Measurements from ENCODE around the gene MAN1B1.
A peak's percentile ranks its signal among the peaks of the same experiment; 100 is the strongest.

The MAN1B1 gene

DNA sequence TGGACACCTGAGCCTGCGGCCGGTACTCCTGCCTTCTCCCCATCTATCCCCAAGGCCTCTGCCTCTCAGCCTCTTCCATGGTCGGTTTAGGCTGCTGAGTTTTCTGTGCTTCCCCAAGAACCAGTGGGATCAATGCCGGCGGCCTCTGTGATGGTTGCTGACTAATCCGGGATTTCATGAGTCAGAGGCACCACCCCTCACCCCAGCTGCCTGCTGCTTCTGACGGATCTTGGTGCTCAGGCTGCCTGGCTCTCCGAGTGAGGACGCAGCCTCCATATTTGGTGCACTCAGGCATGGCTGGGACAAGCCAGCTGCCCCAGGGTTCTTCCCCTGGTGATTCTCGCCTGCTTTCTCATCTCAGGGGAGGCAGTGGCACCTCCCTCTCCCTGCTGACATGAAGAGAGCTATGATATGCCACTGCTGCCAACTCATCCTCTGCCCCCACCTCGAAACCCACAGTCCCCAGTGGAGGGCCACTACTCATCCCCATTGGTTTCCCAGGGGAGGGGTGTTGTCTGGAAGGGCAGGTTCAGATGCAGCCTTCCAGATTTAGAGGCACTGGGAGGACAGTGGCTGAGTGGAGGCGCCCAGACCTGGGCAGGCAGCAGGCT, 3.3 kb upstream of the MAN1B1 start:
- Mint-ChIP-seq H3K4me3 (no peak overlapping the region), H3K9me3 (ENCODE audit: low read depth) (no peaks in the 10 kb centered on the region), H3K27ac (no peak overlapping the region), H3K36me3 (no peaks in the 10 kb centered on the region), H3K27me3 (no peaks in the 10 kb centered on the region), H3K4me1 (ENCODE audit: low read depth) (peaks cover 29% of the 10 kb centered on the region)

DNA sequence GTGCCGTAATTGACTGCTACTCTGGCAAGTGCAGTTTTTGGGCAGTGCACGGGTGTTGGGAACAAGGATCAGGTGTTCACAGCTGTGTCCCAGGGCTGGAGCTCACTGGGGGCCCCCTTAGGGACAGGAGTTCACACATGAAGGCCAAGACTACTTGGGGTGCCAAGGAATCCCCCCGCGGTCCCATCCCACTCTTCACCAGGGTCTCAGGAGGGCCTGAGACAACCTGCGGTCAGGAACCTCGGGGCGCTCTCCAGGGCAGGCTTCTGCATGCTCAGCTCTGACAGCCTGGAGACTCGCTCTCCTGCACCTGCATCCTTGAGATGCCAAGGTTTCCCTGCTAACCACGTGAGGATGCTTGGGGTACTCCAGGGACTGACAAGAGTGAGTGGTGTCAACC, 2.3 kb upstream of the MAN1B1 start:
- H3K27ac Mint-ChIP-seq, result no peak overlapping the region
- no peaks in the 10 kb centered on the region for H3K36me3 Mint-ChIP-seq
- no peak overlapping the region for H3K4me3 Mint-ChIP-seq
- no peaks in the 10 kb centered on the region for H3K9me3 Mint-ChIP-seq (ENCODE audit: low read depth)
- H3K4me1 Mint-ChIP-seq (ENCODE audit: low read depth), result peaks cover 38% of the 10 kb centered on the region
- H3K27me3 Mint-ChIP-seq, result no peaks in the 10 kb centered on the region

DNA sequence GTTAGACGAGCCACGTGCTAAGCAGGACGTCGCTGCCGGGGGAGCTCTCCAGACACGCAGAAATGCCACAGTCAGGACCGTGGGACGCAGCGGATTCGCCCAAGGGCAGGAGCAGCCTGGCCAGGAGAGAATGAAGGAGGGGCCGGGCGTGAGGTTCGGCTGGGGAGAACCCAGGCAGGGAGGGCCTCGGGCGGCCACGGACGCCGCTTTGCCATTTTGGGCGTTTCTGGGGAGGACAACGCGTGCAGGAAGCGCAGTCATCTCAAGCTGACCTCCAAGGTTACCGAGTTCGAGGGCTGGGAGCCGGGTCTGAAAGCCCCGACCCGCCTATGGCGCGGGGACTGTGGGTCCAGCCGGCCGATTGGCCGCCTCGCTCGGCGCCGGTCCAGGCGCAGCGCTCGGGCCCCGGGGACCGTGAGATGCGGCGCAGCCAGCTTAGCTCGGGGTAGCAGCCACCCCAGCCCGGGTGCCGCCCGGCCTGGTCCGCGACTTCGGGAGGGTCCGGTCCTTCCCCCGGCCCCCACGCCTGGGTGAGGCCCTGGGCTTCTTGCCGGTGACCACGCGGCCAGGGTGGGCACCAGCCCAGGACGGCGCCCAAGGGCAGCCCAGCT, 760 bp upstream of the MAN1B1 start:
- Mint-ChIP-seq H3K27me3 (no peaks in the 10 kb centered on the region), H3K4me1 (ENCODE audit: low read depth) (peaks cover 37% of the 10 kb centered on the region), H3K4me3 (peak overlapping the region; percentile 95)

DNA sequence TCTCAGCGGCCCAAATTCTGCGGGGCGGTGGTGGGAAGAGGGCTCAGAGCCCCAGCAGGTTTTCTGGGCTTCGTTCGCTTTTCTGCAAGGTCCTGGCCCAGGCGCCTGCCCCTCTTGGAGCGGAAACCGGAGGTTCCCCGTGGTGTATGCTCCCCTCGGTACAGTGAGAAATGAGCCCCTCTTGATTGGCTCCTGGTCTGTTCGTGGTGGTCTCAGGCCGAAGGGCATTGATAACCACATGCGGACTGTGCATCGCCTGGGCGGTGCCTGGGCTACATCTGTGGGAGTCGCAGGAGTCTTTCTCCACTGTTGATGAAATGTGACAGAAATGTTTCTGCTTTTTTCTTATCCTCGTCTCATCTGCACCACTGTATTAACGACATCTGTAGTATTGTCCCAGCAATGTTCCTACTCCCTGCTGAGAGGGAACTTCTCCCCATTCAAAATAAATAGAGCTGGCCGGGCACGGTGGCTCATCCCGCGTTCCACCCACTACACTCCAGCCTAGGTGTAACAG, 682 bp downstream of the MAN1B1 start:
- peaks cover 39% of the 10 kb centered on the region for H3K4me1 Mint-ChIP-seq (ENCODE audit: low read depth)
- H3K36me3 Mint-ChIP-seq, result no peaks in the 10 kb centered on the region
- H3K27me3 Mint-ChIP-seq, result no peaks in the 10 kb centered on the region
- peak overlapping the region; percentile 90 for H3K4me3 Mint-ChIP-seq
- peak overlapping the region; percentile 83 for H3K27ac Mint-ChIP-seq
- H3K9me3 Mint-ChIP-seq (ENCODE audit: low read depth), result no peaks in the 10 kb centered on the region

More for the DNA sequence above, 760 bp upstream of the MAN1B1 start:
- Mint-ChIP-seq H3K9me3 (ENCODE audit: low read depth) (no peaks in the 10 kb centered on the region), H3K36me3 (no peaks in the 10 kb centered on the region), H3K27ac (peak overlapping the region; percentile 98)

DNA sequence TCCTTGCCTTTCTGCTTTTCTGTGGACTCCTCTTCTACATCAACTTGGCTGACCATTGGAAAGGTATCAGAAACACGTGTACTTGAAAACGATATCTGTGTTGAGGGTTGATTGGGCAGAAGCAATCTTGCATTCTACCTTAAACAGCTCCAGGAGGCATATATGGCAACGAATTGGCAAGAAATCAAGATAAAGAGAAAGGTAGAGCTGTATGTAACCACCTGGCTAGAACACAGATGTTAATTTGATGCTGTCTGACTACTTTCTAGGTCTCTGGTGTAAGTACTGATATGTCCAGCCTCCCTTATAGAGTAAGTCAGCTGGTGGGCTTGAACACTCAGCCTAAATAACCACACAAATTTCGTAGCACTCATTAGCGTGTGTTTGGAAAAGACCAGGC, 1.3 kb downstream of the MAN1B1 start:
- Mint-ChIP-seq H3K4me1 (ENCODE audit: low read depth) (peaks cover 39% of the 10 kb centered on the region), H3K27ac (peak overlapping the region; percentile 83), H3K36me3 (no peaks in the 10 kb centered on the region), H3K27me3 (no peaks in the 10 kb centered on the region), H3K4me3 (peak overlapping the region; percentile 90), H3K9me3 (ENCODE audit: low read depth) (no peaks in the 10 kb centered on the region)

DNA sequence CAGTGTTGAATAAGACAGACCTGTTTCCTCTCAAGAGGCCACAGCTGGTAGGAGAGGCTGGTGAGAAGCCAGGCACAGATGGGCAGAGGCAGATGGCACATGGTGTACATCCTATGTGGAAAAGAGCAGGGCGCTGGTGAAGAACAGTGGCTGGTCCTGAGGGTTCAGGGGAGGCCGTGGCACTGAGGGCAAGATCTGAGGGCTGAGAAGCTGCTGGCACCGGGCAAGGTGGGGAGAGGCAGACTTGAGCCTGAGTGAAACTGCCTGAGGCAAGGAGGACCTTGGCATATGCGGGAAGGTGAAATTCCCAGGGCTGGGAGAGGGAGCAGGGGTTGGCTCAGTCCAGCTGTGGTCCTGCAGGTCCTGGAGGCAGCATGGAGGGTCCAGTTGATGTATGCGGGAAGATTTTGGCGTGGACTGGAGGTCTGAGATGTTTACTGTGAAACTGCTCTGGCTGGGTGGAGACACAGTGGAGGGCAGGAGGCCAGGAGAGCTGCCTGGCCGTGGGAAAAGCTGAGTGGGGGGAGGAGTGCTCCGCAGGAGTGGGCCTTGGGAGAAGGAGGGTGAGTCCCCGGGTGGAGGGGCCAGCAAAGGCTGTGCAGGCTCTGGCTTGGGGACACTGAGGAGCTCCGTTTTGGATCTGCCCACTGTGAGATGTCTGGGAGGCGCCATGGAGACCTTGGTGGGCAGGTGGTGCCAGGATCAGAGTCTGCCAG, 2.6 kb downstream of the MAN1B1 start:
- H3K36me3 Mint-ChIP-seq, result peaks cover 2% of the 10 kb centered on the region
- H3K4me1 Mint-ChIP-seq (ENCODE audit: low read depth), result peaks cover 38% of the 10 kb centered on the region
- no peaks in the 10 kb centered on the region for H3K9me3 Mint-ChIP-seq (ENCODE audit: low read depth)
- H3K27me3 Mint-ChIP-seq, result no peaks in the 10 kb centered on the region
- H3K27ac Mint-ChIP-seq, result no peak overlapping the region
- no peak overlapping the region for H3K4me3 Mint-ChIP-seq

DNA sequence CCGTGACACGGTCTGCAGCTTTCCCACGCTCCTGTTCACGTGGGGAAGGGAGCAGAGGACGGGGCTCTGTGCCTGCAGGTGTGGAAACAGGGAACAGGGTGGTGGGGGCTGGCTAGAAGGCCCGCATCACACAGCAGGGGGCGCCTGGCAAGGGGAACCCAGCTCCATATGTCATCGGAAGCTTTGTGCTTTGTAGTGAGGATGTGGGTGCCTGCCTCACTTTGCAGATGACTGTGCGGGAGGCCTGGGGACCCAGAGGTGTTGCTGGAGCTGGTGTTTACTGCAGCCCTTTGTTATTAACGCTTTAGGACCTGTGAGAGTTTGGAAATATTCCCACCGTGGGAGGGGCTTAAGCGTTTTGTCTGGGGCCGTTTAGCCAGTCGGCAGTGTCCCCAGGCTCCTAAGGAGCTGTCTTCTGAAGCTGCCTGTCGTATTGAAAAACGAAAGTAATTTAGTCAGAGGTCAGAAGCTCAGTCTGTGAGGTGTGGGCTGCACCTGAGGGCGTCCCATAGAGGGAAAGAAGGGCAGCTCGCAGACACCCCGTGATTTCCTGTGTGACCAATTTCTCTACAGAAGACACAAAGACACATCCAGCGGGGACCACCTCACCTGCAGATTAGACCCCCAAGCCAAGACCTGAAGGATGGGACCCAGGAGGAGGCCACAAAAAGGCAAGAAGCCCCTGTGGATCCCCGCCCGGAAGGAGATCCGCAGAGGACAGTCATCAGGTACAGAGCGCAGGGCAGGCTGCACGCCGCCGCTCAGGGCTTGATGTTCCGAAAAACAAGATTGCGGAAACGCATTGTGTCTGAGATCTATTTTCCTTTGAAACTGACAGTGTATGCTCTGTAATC, 9.1 kb downstream of the MAN1B1 start:
- H3K27ac Mint-ChIP-seq, result peak overlapping the region; percentile 93
- H3K4me1 Mint-ChIP-seq (ENCODE audit: low read depth), result peaks cover 23% of the 10 kb centered on the region
- no peaks in the 10 kb centered on the region for H3K27me3 Mint-ChIP-seq
- H3K4me3 Mint-ChIP-seq, result peak overlapping the region; percentile 86
- no peaks in the 10 kb centered on the region for H3K9me3 Mint-ChIP-seq (ENCODE audit: low read depth)
- peaks cover 2% of the 10 kb centered on the region for H3K36me3 Mint-ChIP-seq

DNA sequence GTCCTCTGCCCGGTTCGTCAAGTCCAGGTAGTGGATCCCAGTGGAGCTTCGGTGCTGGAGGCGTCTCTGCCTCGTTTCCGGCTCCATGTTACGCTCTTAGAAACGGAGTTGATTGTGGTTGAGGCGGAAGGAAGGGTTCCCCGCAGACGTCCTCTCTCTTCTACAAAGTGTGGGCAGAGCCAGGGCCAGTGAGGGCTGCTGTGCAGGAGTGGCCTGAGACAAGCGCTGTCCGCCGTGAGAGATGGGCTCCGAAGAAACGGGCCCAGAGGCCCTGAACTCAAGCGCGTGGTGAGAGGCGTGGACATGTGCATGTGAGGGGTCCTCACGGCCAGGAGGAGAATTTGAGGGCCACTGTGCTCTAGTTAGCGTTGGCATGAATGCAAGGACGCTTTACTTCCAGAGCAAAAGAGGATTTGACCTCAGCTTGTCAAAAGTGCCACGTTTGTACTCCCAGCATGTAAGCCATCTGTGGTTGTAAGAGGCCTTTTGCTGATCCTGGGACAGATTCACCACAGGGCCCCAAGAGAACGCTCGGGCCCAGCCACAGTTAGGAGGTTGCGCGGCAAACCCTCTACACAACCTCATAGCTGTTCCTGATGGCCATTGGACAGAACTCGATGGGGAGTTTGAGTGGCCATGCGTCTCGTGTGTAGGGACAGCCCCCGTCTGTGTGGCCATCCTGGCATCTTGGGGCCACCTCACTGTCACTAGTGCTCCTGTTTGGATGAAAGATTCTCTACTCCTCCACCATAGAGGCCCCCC, 10.2 kb downstream of the MAN1B1 start:
- Mint-ChIP-seq H3K9me3 (ENCODE audit: low read depth) (no peaks in the 10 kb centered on the region), H3K4me1 (ENCODE audit: low read depth) (peaks cover 23% of the 10 kb centered on the region), H3K27ac (peak overlapping the region; percentile 93), H3K36me3 (peaks cover 2% of the 10 kb centered on the region), H3K27me3 (no peaks in the 10 kb centered on the region), H3K4me3 (no peak overlapping the region)

DNA sequence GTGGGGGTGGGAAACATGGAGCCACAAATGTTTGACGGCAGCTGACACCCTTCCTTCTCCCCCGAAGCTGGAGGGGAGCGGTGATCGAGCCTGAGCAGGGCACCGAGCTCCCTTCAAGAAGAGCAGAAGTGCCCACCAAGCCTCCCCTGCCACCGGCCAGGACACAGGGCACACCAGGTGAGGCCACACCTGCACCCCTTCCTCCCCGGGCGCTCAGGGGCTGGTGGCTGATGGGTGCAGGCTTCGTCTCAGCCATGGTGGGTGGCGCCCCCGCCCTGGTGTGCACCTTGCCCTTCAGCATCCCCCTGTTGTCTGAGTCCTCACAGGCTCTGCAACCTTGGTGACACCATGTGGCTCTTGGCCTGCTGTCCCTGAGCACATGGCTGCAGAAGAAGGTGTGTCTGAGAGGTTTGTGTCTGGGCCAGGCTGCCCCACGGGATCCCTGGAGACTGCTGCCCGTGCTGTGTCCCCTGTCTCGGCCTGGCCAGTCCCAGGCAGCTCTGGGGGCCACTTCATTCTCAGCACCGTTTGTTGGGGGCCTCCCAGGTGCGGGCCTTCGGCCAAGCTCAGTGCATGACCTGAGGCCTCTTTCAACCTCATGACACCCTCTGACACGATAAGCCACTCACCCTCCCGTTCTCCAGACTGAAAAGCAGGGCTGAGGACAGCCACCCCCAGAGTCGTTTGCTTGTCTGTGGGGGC, 11.1 kb downstream of the MAN1B1 start:
- Mint-ChIP-seq H3K4me1 (ENCODE audit: low read depth) (peaks cover 21% of the 10 kb centered on the region), H3K4me3 (no peak overlapping the region), H3K27ac (no peak overlapping the region), H3K36me3 (peaks cover 2% of the 10 kb centered on the region), H3K9me3 (ENCODE audit: low read depth) (no peaks in the 10 kb centered on the region), H3K27me3 (no peaks in the 10 kb centered on the region)

DNA sequence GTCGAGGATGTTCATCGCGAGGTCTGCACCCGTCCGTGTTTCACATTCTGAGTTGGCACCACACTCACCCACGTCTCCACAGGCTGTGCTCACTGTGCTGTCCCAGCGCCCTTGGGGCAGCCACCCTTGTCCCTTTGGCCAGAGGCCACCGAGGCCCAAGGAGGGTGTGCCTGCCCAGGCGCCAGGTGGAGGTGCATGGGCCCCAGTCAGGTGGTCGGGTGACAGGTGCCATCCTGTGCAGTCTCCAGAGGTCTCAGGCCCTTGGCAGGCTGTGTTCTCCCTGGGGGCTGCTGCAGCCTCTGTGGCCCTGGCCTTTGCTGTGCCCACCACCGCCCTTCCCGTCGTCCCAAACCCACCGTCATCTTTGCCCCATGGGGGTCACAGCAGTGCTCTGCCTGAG, 12.4 kb downstream of the MAN1B1 start:
- Mint-ChIP-seq H3K27me3 (no peaks in the 10 kb centered on the region), H3K9me3 (ENCODE audit: low read depth) (no peaks in the 10 kb centered on the region), H3K27ac (no peak overlapping the region), H3K4me1 (ENCODE audit: low read depth) (peaks cover 20% of the 10 kb centered on the region), H3K4me3 (no peak overlapping the region), H3K36me3 (peaks cover 1% of the 10 kb centered on the region)

DNA sequence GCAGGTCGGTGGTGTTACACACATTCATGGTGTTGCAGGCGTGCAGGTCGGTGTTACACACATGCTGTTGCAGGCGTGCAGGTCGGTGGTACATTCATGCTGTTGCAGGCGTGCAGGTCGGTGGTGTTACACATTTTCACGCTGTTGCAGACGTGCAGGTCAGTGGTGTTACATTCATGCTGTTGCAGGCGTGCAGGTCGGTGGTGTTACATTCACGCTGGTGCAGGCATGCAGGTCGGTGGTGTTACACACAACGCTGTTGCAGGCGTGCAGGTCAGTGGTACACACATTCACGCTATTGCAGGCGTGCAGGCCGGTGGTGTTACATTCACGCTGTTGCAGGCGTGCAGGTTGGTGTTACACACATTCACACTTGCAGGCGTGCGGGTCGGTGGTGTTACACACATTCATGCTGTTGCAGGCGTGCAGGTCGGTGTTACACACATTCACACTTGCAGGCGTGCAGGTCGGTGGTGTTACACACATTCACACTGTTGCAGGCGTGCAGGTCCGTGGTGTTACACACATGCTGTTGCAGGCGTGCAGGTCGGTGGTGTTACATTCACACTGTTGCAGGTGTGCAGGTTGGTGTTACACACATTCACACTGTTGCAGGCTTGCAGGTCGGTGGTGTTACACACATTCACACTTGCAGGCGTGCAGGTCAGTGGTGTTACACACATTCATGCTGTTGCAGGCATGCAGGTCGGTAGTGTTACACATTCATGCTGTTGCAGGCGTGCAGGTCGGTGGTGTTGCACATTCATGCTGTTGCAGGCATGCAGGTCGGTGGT, 16.6 kb downstream of the MAN1B1 start:
- Mint-ChIP-seq H3K4me1 (ENCODE audit: low read depth) (peaks cover 2% of the 10 kb centered on the region), H3K27ac (peak overlapping the region; percentile 46), H3K4me3 (no peak overlapping the region), H3K9me3 (ENCODE audit: low read depth) (no peaks in the 10 kb centered on the region), H3K36me3 (no peaks in the 10 kb centered on the region), H3K27me3 (no peaks in the 10 kb centered on the region)

DNA sequence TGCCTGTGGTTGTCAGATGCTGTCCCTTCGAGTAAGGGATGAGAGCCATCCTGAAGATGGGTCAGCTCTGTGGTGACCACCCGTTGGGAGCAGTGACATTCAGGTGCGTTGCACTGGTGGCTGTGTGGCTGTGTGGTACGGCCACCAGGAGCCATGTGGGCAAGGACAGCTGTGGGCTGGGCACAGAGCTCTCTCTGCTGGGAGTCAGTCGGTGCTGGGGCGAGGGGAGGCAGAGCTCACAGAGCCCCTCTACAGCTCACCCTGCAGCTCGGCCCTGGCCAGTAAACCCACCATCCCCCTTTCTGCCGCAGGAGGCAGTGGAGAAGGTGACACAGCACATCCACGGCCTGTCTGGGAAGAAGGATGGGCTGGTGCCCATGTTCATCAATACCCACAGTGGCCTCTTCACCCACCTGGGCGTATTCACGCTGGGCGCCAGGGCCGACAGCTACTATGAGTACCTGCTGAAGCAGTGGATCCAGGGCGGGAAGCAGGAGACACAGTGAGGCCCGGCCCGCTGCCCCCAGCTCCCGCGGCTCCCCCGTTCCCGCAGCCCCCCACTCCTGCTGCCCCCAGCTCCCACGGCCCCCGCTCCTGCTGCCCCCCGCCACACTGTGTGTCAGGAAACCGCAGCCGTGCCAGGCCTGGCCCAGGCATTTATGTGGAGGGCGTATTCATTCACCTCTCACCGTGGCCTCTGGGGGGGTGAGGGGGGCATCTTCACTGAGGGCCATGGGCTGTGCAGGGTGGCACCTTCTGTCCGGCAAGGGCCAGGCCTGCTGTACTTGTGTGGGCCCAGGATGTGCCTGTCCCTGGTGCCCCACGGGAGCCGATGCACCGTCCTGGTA, 19.3 kb downstream of the MAN1B1 start:
- Mint-ChIP-seq H3K9me3 (ENCODE audit: low read depth) (no peaks in the 10 kb centered on the region), H3K36me3 (no peaks in the 10 kb centered on the region), H3K4me1 (ENCODE audit: low read depth) (no peaks in the 10 kb centered on the region), H3K27me3 (no peaks in the 10 kb centered on the region), H3K4me3 (no peak overlapping the region), H3K27ac (no peak overlapping the region)

All from activated naive CD8-positive, alpha-beta T cell (primary cell).